Measurements from ENCODE around the gene SHMT2. TPM values are rescaled to one million over a fixed set of nuclear protein-coding genes. Genes with fewer than 3 reads are reported as not detected.

The SHMT2 gene
- total and polyA plus RNA-seq, 12 donors, result 14.3 to 49.8 (median 27.1) TPM

DNA sequence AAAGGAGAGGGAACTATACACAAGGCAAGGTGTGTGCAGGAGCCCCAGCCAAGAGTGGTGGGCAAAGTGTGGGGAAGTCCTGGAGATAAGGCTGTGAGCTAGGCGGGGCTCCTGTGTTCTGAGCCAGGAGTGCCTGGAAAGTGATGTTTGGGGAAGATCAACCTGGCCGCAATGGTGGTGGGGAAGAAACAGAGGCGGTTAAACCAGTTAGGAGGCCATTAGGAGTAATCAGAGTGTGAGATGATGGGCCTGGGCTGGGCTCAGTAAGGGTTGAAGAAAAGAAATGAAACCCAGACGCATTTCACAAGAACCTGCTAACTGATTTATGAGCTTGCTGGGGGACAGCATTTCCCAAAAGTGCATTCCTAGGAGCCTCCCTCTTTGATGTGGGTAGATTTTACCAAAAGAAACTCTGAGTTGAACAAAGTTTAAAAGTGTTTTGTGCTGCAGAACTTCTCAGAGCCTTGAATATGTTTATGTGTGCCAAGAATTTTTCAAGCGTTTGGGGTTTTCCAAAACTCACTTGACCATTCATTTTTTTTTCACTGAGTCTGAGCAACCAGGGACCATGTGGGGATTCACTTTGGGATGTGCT, 47.9 kb upstream of the SHMT2 start:
- Histone ChIP-seq H3K27me3 (no peaks in the 10 kb centered on the region), H3K9me3 (no peaks in the 10 kb centered on the region), H3K27ac (no peak overlapping the region), H3K36me3 (peaks cover 6 to 100% (median 53%) of the 10 kb centered on the region in 9 donors), H3K4me3 (no peak overlapping the region), H3K4me1 (peaks cover 0 to 4% (median 0%) of the 10 kb centered on the region in 9 donors)
- intact Hi-C loops (cut with DNase I), result loop anchor here in 9 of 10 donors (2.0 to 10.0 kb wide), 5 partner anchors 57 to 117 kb away; no protein-coding TSS in a partner anchor
- no peak for ATAC-seq
- 82 to 88% methylated on average over 5 of the region's 5 CpGs for WGBS, 2 donors
- TF ChIP-seq, protein P1, sequence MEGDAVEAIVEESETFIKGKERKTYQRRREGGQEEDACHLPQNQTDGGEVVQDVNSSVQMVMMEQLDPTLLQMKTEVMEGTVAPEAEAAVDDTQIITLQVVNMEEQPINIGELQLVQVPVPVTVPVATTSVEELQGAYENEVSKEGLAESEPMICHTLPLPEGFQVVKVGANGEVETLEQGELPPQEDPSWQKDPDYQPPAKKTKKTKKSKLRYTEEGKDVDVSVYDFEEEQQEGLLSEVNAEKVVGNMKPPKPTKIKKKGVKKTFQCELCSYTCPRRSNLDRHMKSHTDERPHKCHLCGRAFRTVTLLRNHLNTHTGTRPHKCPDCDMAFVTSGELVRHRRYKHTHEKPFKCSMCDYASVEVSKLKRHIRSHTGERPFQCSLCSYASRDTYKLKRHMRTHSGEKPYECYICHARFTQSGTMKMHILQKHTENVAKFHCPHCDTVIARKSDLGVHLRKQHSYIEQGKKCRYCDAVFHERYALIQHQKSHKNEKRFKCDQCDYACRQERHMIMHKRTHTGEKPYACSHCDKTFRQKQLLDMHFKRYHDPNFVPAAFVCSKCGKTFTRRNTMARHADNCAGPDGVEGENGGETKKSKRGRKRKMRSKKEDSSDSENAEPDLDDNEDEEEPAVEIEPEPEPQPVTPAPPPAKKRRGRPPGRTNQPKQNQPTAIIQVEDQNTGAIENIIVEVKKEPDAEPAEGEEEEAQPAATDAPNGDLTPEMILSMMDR (IDR thresholded peaks at IDR 0.05), result no peak
- DNase-seq, result no peak

DNA sequence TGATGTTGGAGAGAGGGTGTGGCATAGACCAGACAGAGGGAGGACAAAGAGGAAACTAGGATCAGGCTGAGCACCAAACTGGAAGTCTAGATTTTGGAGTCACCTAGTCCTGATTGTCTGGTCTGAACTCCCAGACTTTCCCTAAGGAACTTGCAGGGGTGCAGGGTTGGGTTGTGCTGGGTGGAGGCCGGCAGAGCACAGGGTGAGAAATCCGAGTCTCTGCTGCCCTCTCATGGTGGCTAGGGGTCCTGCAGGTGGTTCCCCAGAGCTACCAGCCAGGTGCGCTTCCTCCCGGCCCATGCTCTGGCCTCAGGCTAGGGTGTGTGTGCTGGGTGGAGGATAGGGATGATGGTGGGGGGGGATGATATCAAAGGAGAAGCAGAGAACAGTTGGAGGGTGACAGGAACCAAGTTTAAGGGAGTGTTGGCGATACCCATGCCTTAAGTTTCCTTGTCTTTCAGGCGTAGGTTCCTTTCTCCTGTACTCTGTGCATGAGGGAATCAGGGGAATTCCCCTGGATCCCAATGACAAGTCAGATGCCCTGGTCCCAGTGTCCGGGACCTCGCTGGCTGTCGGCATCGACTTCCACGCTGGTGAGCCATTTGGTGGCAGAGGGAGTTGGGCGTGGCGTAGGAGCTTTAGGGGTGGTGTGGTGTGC, 46.5 kb upstream of the SHMT2 start:
- H3K27ac ChIP-seq, result no peak overlapping the region
- H3K4me3 ChIP-seq, result no peak overlapping the region
- 62 to 67% methylated on average over 13 of the region's 13 CpGs for WGBS, 2 donors
- no peaks in the 10 kb centered on the region for H3K9me3 ChIP-seq
- TF ChIP-seq, protein P1 (IDR thresholded peaks at IDR 0.05), result peak; percentile 61 to 94 (median 87)
- peak; percentile 64 to 75 for DNase-seq
- peaks cover 0 to 100% (median 52%) of the 10 kb centered on the region in 9 donors for H3K36me3 ChIP-seq
- intact Hi-C loops (cut with DNase I), result loop anchor here (1.0 to 10.0 kb wide), 6 partner anchors 58 to 118 kb away; no protein-coding TSS in a partner anchor
- ATAC-seq, result peak; percentile 61 to 84 (median 78)
- H3K27me3 ChIP-seq, result no peaks in the 10 kb centered on the region
- H3K4me1 ChIP-seq, result peaks cover 0 to 4% (median 0%) of the 10 kb centered on the region in 9 donors

DNA sequence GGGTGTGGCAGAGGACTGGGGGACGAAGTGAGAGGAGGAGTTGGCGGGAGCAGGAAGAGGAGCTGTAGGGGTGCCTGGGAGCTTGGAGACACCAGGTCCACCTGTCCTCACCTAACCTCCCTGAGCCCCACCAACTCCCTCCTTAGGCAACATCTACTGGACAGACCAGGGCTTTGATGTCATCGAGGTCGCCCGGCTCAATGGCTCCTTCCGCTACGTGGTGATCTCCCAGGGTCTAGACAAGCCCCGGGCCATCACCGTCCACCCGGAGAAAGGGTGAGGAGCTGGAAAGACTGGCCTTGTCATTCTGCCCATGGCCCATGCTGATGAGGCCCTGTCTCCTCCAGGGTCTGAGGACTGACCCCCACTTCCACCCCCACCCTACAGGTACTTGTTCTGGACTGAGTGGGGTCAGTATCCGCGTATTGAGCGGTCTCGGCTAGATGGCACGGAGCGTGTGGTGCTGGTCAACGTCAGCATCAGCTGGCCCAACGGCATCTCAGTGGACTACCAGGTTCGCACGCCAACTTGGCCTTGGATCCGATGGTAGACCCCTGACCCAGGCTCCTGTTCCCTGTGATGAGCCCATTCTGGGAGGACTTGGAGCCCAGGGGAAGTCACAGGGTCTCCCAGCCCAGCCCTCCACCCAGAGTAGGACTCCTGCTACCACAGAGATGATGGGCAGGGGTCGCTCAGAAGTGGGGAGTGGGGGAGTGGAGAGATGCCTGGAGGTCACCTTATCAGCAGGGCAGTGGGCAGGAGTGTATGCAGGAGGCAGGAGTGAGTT, 45.4 kb upstream of the SHMT2 start:
- H3K4me3 ChIP-seq, result no peak overlapping the region
- H3K36me3 ChIP-seq, result peaks cover 0 to 100% (median 48%) of the 10 kb centered on the region in 9 donors
- no peak for ATAC-seq
- no peak for DNase-seq
- no peaks in the 10 kb centered on the region for H3K9me3 ChIP-seq
- H3K27me3 ChIP-seq, result no peaks in the 10 kb centered on the region
- H3K27ac ChIP-seq, result no peak overlapping the region
- intact Hi-C loops (cut with DNase I), result loop anchor here (1.0 to 10.0 kb wide), 6 partner anchors 59 to 119 kb away; no protein-coding TSS in a partner anchor
- peaks cover 0 to 4% (median 0%) of the 10 kb centered on the region in 9 donors for H3K4me1 ChIP-seq
- TF ChIP-seq, protein P1 (IDR thresholded peaks at IDR 0.05), result no peak
- WGBS, 2 donors, result 95% methylated on average over 21 to 22 of the region's 22 CpGs

DNA sequence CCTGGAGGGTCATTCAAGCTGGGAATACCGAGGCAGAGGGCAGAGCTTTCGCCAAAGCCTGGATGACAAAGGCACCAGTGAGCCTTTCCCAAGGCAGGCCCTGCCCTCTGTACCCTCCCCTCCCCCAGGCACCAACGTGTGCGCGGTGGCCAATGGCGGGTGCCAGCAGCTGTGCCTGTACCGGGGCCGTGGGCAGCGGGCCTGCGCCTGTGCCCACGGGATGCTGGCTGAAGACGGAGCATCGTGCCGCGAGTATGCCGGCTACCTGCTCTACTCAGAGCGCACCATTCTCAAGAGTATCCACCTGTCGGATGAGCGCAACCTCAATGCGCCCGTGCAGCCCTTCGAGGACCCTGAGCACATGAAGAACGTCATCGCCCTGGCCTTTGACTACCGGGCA, 44.1 kb upstream of the SHMT2 start:
- intact Hi-C loops (cut with DNase I), result loop anchor here in 4 of 10 donors (2.0 to 10.0 kb wide), 3 partner anchors 61 to 121 kb away; no protein-coding TSS in a partner anchor
- no peak overlapping the region for H3K27ac ChIP-seq
- H3K9me3 ChIP-seq, result no peaks in the 10 kb centered on the region
- H3K36me3 ChIP-seq, result peaks cover 0 to 100% (median 40%) of the 10 kb centered on the region in 9 donors
- H3K27me3 ChIP-seq, result no peaks in the 10 kb centered on the region
- WGBS, 2 donors, result 92% methylated on average over 21 to 25 of the region's 25 CpGs
- no peak for DNase-seq
- ATAC-seq, result no peak
- H3K4me3 ChIP-seq, result no peak overlapping the region
- H3K4me1 ChIP-seq, result peaks cover 0 to 14% (median 8%) of the 10 kb centered on the region in 9 donors
- TF ChIP-seq, protein P1 (IDR thresholded peaks at IDR 0.05), result no peak

Data from heart right ventricle (tissue), 16 donors.